ENCODE results near the gene FAM221B. TPM values are rescaled to one million over a fixed set of nuclear protein-coding genes. Genes with fewer than 3 reads are reported as not detected.

The FAM221B gene, protein sequence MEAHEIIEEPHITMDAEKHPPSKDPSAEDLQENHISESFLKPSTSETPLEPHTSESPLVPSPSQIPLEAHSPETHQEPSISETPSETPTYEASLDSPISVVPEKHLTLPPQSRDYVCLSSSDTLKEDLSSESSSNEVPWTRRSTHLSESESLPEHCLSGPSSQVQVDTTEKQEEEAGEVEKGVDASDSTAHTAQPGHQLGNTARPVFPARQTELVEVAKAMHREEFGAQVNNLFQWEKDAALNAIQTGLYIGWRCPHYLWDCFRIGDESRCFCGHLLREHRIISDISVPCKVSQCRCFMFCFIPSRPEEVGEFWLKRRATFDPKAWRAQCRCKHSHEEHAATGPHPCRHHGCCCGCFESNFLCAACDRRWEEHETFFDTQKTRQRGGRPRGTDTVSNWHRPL
- not detected for total RNA-seq

DNA sequence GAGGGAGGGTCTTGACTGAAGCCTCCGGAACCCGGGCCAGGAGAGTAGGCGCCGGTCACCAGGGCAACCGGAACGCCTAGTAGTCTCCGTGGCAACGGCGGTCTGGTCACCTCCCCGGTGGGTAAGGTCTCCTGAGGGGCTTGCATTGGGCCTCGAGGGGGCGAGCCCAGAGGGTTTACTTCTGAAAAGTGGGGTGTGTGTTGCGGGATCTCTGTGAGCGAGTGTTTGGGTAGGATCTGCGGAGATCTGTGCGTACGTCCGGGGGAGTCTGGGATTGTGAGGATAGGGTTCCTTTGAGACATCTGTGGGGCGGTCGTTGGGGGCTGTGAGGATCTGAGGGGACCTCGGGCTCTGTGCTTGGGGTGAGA is at the start of gene FAM221B:
Gene FAM221B (minus strand): TSS at position 17 of the 368 bp plus-strand sequence. CDS start 2,571 bp downstream, outside the sequence.
- ATAC-seq (ENCODE audit: low FRiP score) = no peak
- TF ChIP-seq, protein P1, sequence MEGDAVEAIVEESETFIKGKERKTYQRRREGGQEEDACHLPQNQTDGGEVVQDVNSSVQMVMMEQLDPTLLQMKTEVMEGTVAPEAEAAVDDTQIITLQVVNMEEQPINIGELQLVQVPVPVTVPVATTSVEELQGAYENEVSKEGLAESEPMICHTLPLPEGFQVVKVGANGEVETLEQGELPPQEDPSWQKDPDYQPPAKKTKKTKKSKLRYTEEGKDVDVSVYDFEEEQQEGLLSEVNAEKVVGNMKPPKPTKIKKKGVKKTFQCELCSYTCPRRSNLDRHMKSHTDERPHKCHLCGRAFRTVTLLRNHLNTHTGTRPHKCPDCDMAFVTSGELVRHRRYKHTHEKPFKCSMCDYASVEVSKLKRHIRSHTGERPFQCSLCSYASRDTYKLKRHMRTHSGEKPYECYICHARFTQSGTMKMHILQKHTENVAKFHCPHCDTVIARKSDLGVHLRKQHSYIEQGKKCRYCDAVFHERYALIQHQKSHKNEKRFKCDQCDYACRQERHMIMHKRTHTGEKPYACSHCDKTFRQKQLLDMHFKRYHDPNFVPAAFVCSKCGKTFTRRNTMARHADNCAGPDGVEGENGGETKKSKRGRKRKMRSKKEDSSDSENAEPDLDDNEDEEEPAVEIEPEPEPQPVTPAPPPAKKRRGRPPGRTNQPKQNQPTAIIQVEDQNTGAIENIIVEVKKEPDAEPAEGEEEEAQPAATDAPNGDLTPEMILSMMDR (IDR thresholded peaks at IDR 0.05) = no peak
- no peak for DNase-seq (ENCODE audit: low spot score)

DNA sequence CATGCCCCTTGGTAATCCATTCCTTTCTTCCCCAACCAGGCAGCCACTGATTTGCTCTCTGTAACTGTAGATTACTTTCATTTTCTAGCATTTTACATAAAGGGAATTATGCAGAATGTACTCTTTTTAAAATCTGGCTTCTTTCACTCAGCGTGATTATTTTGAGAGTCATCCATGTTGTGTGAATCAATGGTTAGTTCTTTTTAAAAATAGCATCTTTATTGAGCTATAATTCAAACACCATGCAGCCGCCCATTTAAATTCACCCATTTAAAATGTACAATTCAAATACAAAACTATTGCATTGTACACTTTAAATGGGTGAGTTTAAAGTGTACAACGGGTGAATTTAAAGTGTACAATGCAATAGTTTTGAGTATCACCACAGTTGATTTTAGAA is 44.0 kb upstream of the FAM221B start:
- ATAC-seq (ENCODE audit: low FRiP score) (no peak), DNase-seq (ENCODE audit: low spot score) (no peak)
- TF ChIP-seq, protein P1 (IDR thresholded peaks at IDR 0.05) = no peak

DNA sequence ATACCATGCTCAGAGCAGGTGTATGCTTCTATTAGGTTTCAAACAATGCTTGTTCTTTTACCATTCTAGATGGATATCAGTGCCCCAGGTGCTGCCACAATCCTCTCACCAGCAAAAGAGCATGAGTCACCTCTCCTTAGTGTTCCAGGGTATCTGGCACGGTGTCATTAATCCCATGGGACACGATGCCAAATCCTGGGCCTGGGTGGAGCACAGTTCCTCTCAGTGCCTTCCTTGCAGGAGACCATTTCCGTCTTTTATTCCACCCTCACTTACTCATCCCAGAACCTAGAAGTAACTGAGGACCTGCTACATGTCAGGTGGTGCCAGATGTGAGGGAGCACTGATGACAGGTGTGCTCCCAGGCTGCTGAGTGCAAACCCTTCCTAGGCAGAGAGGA is 43.0 kb upstream of the FAM221B start:
- no peak for DNase-seq (ENCODE audit: low spot score)
- TF ChIP-seq, protein P1 (IDR thresholded peaks at IDR 0.05) = no peak
- no peak for ATAC-seq (ENCODE audit: low FRiP score)

DNA sequence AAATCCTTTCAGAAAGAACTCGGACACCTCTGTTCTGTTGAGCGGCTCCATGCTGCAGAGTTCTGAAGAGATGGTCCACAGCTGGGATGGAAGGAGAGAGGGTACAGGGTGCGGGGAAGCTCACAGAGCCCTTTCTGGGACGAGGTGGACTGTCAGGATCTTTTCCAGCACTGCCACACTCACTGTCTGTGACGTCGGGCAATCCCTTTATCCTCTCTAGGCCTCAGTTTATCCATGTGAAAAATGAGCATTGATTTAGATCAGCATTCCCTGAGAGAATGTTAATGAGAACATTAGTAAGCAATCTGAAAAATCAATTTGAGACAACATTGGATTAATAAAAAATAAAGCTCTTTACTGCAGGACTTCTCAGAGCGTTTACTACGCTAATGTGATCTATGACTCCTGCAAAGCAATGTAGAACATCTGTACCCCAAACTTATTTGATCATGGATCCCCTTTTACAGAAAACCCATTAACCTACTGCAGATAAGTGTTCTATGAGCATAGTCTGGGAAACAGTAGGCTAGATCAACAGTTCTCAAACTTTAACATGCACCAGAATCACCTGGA is 41.9 kb upstream of the FAM221B start, which contains the start of gene OR13J1:
Gene OR13J1 (minus strand): TSS at position 51 of the 573 bp plus-strand sequence. CDS start 0 bp downstream, at position 51.
- TF ChIP-seq, protein P1 (IDR thresholded peaks at IDR 0.05) = no peak
- ATAC-seq (ENCODE audit: low FRiP score) (no peak), DNase-seq (ENCODE audit: low spot score) (no peak)

DNA sequence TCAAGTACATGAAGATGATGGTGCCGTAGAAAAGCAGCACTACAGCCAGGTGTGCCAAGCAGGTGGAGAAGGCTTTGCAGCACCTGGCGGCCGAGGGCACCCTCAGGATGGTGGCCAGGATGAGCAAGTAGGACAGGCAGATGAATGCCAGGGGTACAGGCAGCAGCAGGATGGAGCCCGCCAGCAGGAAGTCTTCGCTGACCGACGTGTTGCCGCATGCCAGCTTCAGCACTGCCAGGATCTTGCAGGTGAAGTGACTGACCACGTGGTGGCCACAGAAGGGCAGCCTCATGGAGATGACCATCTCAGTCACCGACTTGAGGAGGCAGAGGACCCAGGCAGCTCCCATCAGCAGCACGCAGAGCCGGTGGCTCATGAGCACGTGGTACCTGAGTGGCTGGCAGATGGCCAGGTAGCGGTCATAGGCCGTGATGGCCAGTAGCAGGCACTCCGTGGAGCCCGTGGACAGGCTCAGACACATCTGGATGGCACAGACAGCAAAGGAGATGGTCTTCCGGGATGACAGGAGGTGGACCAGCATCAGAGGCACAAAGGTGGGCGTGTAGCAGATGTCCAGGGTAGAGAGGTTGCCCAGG is 41.2 kb upstream of the FAM221B start:
- no peak for DNase-seq (ENCODE audit: low spot score)
- ATAC-seq (ENCODE audit: low FRiP score) = no peak
- TF ChIP-seq, protein P1 (IDR thresholded peaks at IDR 0.05) = no peak

DNA sequence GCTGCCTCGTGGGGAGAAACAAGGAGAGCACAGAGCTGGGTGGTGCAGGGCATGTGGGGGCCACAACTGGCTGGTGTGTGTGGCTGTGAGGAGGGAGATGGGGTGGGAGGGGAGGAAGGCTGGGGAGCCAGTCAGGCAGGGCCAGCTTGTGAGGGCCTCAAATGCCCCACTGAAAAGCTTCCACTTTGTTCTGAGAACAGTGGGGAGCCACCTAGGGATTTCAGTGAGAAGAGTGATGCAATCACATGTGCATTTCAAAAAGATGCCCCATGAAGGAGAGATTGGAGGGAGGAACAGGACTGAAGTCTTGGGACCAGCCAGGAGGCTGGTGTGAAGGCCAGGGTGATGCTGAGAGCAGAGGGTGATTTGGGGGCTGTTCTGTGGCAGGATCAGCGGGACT is 40.4 kb upstream of the FAM221B start:
- DNase-seq (ENCODE audit: low spot score) (no peak), ATAC-seq (ENCODE audit: low FRiP score) (peak; percentile 27)
- TF ChIP-seq, protein P1 (IDR thresholded peaks at IDR 0.05) = no peak

Data from omental fat pad (tissue), 4 donors.